ENCODE measurements around the gene BCAS3. TPM values are rescaled to one million over a fixed set of nuclear protein-coding genes. Genes with fewer than 3 reads are reported as not detected.

The BCAS3 gene
- total RNA-seq, 4 donors from 2014 or later = 18.7 to 37.8 (median 24.9) TPM

DNA sequence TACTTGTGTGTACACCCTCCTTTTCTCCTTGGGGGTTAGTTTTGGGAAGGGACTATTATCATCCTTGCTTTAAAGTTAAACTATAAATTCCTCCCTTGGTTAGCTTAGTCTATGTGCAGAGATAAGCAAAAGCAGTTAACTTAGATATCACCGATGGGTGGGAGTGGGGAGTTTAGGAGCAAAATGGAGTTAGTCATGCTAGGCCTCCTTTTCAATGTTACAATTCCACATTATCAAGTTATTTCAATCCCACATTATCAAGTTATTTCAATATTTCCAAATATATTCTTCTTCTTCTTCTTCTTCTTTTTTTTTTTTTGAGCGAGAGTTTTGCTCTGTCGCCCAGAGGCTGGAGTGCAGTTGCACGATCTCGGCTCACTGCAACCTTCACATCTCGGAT lies 1.7 kb upstream of the BCAS3 start:
- no peak for ATAC-seq (ENCODE audit: low FRiP score)
- no peak for DNase-seq (ENCODE audit: low spot score)
- TF ChIP-seq, protein P1, sequence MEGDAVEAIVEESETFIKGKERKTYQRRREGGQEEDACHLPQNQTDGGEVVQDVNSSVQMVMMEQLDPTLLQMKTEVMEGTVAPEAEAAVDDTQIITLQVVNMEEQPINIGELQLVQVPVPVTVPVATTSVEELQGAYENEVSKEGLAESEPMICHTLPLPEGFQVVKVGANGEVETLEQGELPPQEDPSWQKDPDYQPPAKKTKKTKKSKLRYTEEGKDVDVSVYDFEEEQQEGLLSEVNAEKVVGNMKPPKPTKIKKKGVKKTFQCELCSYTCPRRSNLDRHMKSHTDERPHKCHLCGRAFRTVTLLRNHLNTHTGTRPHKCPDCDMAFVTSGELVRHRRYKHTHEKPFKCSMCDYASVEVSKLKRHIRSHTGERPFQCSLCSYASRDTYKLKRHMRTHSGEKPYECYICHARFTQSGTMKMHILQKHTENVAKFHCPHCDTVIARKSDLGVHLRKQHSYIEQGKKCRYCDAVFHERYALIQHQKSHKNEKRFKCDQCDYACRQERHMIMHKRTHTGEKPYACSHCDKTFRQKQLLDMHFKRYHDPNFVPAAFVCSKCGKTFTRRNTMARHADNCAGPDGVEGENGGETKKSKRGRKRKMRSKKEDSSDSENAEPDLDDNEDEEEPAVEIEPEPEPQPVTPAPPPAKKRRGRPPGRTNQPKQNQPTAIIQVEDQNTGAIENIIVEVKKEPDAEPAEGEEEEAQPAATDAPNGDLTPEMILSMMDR (IDR thresholded peaks at IDR 0.05) = no peak

DNA sequence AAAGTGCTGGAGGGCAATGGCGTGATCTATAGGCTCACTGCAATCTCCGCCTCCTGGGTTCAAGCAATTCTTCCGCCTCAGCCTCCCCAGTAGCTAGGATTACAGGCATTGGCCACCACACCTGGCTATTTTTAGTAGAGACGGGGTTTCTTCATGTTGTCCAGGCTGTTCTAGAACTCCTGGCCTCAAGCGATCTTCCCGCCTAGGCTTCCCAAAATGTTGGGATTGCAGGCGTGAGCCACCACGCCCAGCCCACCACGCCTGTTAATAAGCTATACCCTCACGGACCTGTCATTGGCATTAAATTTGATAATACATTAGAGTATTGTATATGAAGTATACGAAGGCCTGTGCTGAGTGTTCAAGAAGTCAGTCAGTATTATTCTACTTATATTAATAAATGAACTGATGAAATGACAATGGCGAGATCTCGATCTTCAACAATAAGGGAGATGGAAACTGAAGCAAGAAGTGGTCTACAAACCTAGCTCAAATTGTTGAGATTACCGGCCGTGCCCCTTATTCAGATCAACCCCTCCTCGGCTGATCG lies 818 bp upstream of the BCAS3 start:
- no peak for ATAC-seq (ENCODE audit: low FRiP score)
- TF ChIP-seq, protein P1 (IDR thresholded peaks at IDR 0.05) = no peak
- DNase-seq (ENCODE audit: low spot score) = no peak

DNA sequence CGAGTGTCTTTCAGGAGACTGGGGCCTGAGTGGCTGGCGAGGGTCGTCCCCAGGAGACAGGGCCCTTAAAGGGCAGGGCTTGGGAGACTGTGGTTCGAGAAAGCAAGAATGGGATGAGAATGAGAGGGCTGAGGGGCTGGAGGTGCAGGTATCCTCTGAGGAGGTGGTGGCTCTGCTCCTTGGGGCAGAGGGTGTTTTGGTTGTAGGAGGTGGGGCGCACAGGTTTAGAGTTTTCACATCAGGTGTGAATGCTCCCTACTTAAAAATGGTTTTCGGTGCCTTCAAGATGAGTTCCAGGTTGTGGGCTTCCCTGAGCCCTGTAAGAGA lies 430 bp downstream of the BCAS3 start:
- ATAC-seq (ENCODE audit: low FRiP score) = no peak
- no peak for DNase-seq (ENCODE audit: low spot score)
- TF ChIP-seq, protein P1 (IDR thresholded peaks at IDR 0.05) = no peak

DNA sequence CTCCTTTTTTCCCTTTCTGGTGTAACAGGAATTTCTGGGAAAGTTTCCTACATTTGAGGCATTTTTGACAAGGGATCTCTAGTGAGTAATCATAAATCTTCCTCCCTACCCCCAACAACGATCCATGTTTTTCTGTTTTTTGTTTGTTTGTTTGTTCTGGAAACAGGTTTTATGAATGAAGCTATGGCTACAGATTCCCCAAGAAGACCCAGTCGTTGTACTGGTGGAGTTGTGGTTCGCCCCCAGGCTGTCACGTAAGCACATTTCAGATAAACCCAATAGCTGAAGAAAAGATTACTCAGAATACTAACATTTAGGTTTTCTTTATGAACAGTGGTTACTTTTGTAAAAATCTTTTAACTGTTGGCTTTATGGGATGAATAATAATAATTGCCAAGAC lies 1.6 kb downstream of the BCAS3 start:
- no peak for DNase-seq (ENCODE audit: low spot score)
- TF ChIP-seq, protein P1 (IDR thresholded peaks at IDR 0.05) = no peak
- ATAC-seq (ENCODE audit: low FRiP score) = no peak

- ATAC-seq (ENCODE audit: low FRiP score) (no peak), DNase-seq (ENCODE audit: low spot score) (no peak)
- TF ChIP-seq, protein P1 (IDR thresholded peaks at IDR 0.05) = no peak
These were observed 3.1 kb downstream of the BCAS3 start for GRCh38 chr17:60680754-60681153.

GRCh38 chr17:60685437-60685836 lies 7.8 kb downstream of the BCAS3 start:
- DNase-seq (ENCODE audit: low spot score) = no peak
- TF ChIP-seq, protein P1 (IDR thresholded peaks at IDR 0.05) = no peak
- no peak for ATAC-seq (ENCODE audit: low FRiP score)

DNA sequence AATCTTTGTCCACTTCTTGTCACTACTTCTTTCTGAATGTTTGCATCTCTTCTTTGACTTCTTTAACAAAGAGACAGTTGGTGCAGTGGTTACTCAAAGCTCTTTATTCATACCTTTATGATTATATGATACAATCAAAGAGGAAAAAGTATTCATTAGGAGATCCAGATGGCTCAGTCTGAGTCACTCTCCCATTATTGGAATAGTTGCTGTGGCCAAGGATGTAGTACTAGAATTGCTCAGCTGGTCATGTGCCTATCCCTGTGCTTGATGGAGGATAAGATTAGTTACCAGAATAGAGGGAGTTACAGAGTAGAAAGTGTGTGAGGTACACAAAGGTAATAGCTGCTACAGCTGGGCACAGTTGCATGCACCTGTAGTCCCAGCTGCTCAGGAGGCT lies 18.3 kb downstream of the BCAS3 start:
- DNase-seq (ENCODE audit: low spot score) (no peak), ATAC-seq (ENCODE audit: low FRiP score) (no peak)
- TF ChIP-seq, protein P1 (IDR thresholded peaks at IDR 0.05) = no peak
